Mammary epithelial cell (primary cell): ENCODE data around the gene SMS.

Source experiments
- CTCF ChIP-seq, 2 donors: IDR thresholded peaks in 1 of 2; conservative IDR thresholded peaks in 1 of 2; 2 replicates each; pipeline ENCODE4 v1.5.1; 2011 to 2012; ENCODE audit warnings: inconsistent platforms in 2 of 2, low read length in 2 of 2, mild to moderate bottlenecking in 2 of 2, control low read depth in 1 of 2, low read depth in 1 of 2; ENCODE audit not compliant: insufficient read depth in 1 of 2; ENCODE audit errors: extremely low read depth in 1 of 2
- EZH2 ChIP-seq: IDR thresholded peaks from 2 replicates; pipeline ENCODE4 v1.6.1; 2012; ENCODE audit warnings: low read length, inconsistent platforms, borderline replicate concordance

- no peak for TF ChIP-seq CTCF (conservative IDR thresholded peaks at IDR 0.05 in 1 of 2, IDR thresholded peaks at IDR 0.05 in 1 of 2; ENCODE audit: extremely low read depth in 1 of 2, insufficient read depth in 1 of 2, low read depth in 1 of 2, low read length in 2 of 2)
- TF ChIP-seq EZH2, result no peak
Observed at GRCh38 chrX:21956783-21957182, 16.3 kb downstream of the SMS start.
